Measurements from ENCODE around the gene MINDY1. TPM values are rescaled to one million over a fixed set of nuclear protein-coding genes. Genes with fewer than 3 reads are reported as not detected.

The MINDY1 gene
- total and polyA plus RNA-seq, 10 donors = 3.3 to 51.1 (median 28.6) TPM

GRCh38 chr1:151000408-151000807 is 6.3 kb downstream of the MINDY1 start:
- Histone ChIP-seq H3K4me3 (no peak overlapping the region), H3K27ac (peak overlapping the region in 2 of 8 donors; percentile 91 to 95), H3K9me3 (no peaks in the 10 kb centered on the region), H3K36me3 (peaks cover 0 to 70% (median 28%) of the 10 kb centered on the region in 6 donors), H3K27me3 (replicated peaks in 1 of 7) (no peaks in the 10 kb centered on the region), H3K4me1 (peaks cover 21 to 79% (median 57%) of the 10 kb centered on the region in 6 donors)
- intact Hi-C loops (cut with DNase I; ENCODE audit: low total_unique reads) = no loop called here
- 89 to 98% (median 91%) methylated on average over 3 of the region's 3 CpGs for WGBS, 5 donors
- TF ChIP-seq POLR2A (IDR thresholded peaks at IDR 0.05) (no peak), POLR2AphosphoS5 (IDR thresholded peaks at IDR 0.05) (no peak), CTCF (IDR thresholded peaks at IDR 0.05 in 8 of 11, conservative IDR thresholded peaks at IDR 0.05 in 3 of 11) (no peak)
- DNase-seq = no peak

- Histone ChIP-seq H3K27ac (peak overlapping the region in 2 of 8 donors; percentile 61 to 95), H3K4me3 (no peak overlapping the region), H3K4me1 (peaks cover 17 to 79% (median 53%) of the 10 kb centered on the region in 6 donors), H3K36me3 (peaks cover 0 to 75% (median 28%) of the 10 kb centered on the region in 6 donors), H3K9me3 (no peaks in the 10 kb centered on the region), H3K27me3 (replicated peaks in 1 of 7) (no peaks in the 10 kb centered on the region)
- TF ChIP-seq CTCF (IDR thresholded peaks at IDR 0.05 in 8 of 11, conservative IDR thresholded peaks at IDR 0.05 in 3 of 11) (no peak), POLR2AphosphoS5 (IDR thresholded peaks at IDR 0.05) (no peak), POLR2A (IDR thresholded peaks at IDR 0.05) (no peak)
- no peak for DNase-seq
- 56 to 74% (median 60%) methylated on average over 2 of the region's 2 CpGs for WGBS, 5 donors
- intact Hi-C loops (cut with DNase I; ENCODE audit: low total_unique reads) = no loop called here
Measured at GRCh38 chr1:150999926-151000325, 6.8 kb downstream of the MINDY1 start.

- H3K27ac ChIP-seq = peak overlapping the region in 5 of 8 donors; percentile 28 to 95 (median 51)
- intact Hi-C loops (cut with DNase I; ENCODE audit: low total_unique reads) = no loop called here
- no peaks in the 10 kb centered on the region for H3K9me3 ChIP-seq
- no peak for TF ChIP-seq POLR2AphosphoS5 (IDR thresholded peaks at IDR 0.05)
- 29 to 58% (median 36%) methylated on average over 15 to 17 of the region's 17 CpGs for WGBS, 5 donors
- peaks cover 14 to 72% (median 46%) of the 10 kb centered on the region in 6 donors for H3K4me1 ChIP-seq
- H3K4me3 ChIP-seq = no peak overlapping the region
- no peak for DNase-seq
- no peaks in the 10 kb centered on the region for H3K27me3 ChIP-seq (replicated peaks in 1 of 7)
- peaks cover 0 to 80% (median 28%) of the 10 kb centered on the region in 6 donors for H3K36me3 ChIP-seq
Measured at GRCh38 chr1:150999051-150999674, 7.5 kb downstream of the MINDY1 start.

- Histone ChIP-seq H3K36me3 (peaks cover 0 to 80% (median 28%) of the 10 kb centered on the region in 6 donors), H3K27me3 (replicated peaks in 1 of 7) (no peaks in the 10 kb centered on the region), H3K9me3 (no peaks in the 10 kb centered on the region), H3K4me1 (peaks cover 4 to 60% (median 34%) of the 10 kb centered on the region in 6 donors), H3K27ac (no peak overlapping the region), H3K4me3 (no peak overlapping the region)
- no peak for DNase-seq
- 59 to 90% (median 69%) methylated on average over 4 to 5 of the region's 5 CpGs for WGBS, 5 donors
- TF ChIP-seq CTCF (IDR thresholded peaks at IDR 0.05 in 8 of 11, conservative IDR thresholded peaks at IDR 0.05 in 3 of 11) (no peak), POLR2A (IDR thresholded peaks at IDR 0.05) (no peak), POLR2AphosphoS5 (IDR thresholded peaks at IDR 0.05) (no peak)
- intact Hi-C loops (cut with DNase I; ENCODE audit: low total_unique reads) = no loop called here
Measured at GRCh38 chr1:150997949-150998348, 8.8 kb downstream of the MINDY1 start.
